ENCODE results near the gene SLC16A6. TPM values are rescaled to one million over a fixed set of nuclear protein-coding genes. Genes with fewer than 3 reads are reported as not detected.
"Not testable (repeated sequence)": the region's sequence is repeated elsewhere in the genome, so short reads cannot be mapped to it uniquely, and the experiment has no call there.

SLC16A6 gene
- total RNA-seq, 4 donors from 2014 or later: 9.2 to 20.9 (median 17.8) TPM

DNA sequence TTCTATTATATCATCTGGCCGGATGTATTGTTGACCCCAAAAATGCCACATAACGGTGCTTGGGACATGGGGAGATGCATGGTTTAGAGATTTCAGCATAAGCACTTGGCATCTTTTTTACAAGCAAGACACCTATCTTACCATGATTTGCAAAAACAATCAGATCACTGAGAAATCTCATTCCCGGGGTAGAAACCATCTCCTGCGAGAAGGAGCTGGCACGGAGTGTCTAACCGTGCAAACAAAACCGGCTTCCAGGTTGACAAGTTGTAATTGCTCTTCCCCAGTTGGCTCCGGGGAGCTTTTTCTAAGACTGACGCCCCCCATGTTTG lies 1.0 kb downstream of the SLC16A6 start:
- peak overlapping the region; percentile 68 to 90 (median 87) for H3K4me3 ChIP-seq
- no peak for TF ChIP-seq POLR2A (IDR thresholded peaks at IDR 0.05)
- TF ChIP-seq CTCF (IDR thresholded peaks at IDR 0.05): no peak
- WGBS, 2 donors: 7 to 16% methylated on average over 9 of the region's 9 CpGs
- no peaks in the 10 kb centered on the region for H3K36me3 ChIP-seq
- peaks cover 0 to 22% (median 0%) of the 10 kb centered on the region in 4 donors for H3K27me3 ChIP-seq
- DNase-seq: no peak
- peaks cover 26 to 67% (median 32%) of the 10 kb centered on the region in 3 donors for H3K4me1 ChIP-seq
- peak overlapping the region; percentile 82 to 93 (median 90) for H3K27ac ChIP-seq
- intact Hi-C loops (cut with DNase I): no loop called here
- no peaks in the 10 kb centered on the region for H3K9me3 ChIP-seq

DNA sequence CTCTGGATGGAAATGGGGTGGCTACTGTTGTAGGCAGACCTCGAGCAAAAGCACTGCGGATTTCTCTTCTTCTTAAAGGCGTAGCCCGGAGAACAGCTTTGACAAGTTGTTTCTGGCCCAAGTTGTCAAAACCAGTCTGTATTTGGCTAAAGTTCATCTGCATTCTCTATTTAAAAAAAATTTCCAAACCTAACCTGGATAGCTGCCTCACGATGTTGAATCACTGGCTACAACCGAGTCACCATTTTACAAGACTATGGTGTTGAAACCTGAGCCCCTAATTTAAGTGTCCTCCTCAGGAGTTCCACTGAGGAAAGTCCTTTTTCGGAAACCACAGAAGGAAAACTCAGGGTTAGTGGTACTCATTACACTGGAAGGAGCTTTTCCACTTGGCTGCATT lies 1.5 kb downstream of the SLC16A6 start:
- WGBS, 2 donors: 33 to 47% methylated on average over 7 of the region's 7 CpGs
- intact Hi-C loops (cut with DNase I): no loop called here

DNA sequence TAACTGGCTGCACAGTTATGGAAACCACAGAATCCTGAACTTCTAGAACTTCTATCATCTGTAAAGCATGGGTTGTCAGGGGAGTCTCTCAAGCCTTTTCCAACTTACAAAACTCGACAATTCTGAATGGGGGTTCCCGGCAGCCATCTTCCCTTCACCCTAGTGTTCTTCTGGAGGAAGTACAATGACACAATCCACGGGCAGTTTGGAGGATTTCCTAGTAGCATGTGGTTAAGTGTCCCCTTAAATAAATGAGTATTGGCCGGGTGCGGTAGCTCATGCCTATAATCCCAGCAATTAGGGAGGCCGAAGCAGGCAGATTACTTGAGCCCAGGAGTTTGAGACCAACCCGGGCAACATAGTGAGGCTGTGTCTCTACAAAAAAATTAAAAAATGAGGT lies 2.1 kb downstream of the SLC16A6 start:
- Histone ChIP-seq H3K27me3 (peaks cover 0 to 11% (median 0%) of the 10 kb centered on the region in 4 donors), H3K9me3 (no peaks in the 10 kb centered on the region), H3K36me3 (no peaks in the 10 kb centered on the region), H3K4me3 (peak overlapping the region in 2 of 4 donors; percentile 68 to 86), H3K4me1 (peaks cover 26 to 56% (median 32%) of the 10 kb centered on the region in 3 donors), H3K27ac (peak overlapping the region; percentile 15 to 93 (median 90))
- 59 to 60% methylated on average over 5 to 7 of the region's 7 CpGs for WGBS, 2 donors
- no peak for DNase-seq
- intact Hi-C loops (cut with DNase I): no loop called here
- no peak for TF ChIP-seq POLR2A (IDR thresholded peaks at IDR 0.05)
- TF ChIP-seq CTCF (IDR thresholded peaks at IDR 0.05): peak in 1 of 6 experiments; percentile 22

More for the DNA sequence above, 1.5 kb downstream of the SLC16A6 start:
- Histone ChIP-seq H3K9me3 (no peaks in the 10 kb centered on the region), H3K36me3 (no peaks in the 10 kb centered on the region), H3K4me1 (peaks cover 26 to 62% (median 32%) of the 10 kb centered on the region in 3 donors), H3K4me3 (peak overlapping the region; percentile 68 to 90 (median 87)), H3K27ac (peak overlapping the region; percentile 82 to 93 (median 90)), H3K27me3 (peaks cover 0 to 17% (median 0%) of the 10 kb centered on the region in 4 donors)
- no peak for DNase-seq
- TF ChIP-seq POLR2A (IDR thresholded peaks at IDR 0.05): no peak
- TF ChIP-seq CTCF (IDR thresholded peaks at IDR 0.05): no peak

GRCh38 chr17:68288375-68288774 lies 2.6 kb downstream of the SLC16A6 start:
- no peak overlapping the region for H3K4me3 ChIP-seq
- no peaks in the 10 kb centered on the region for H3K36me3 ChIP-seq
- no peak for DNase-seq
- H3K9me3 ChIP-seq: no peaks in the 10 kb centered on the region
- H3K27ac ChIP-seq: peak overlapping the region; percentile 15 to 93 (median 90)
- no peak for TF ChIP-seq POLR2A (IDR thresholded peaks at IDR 0.05)
- no peak for TF ChIP-seq CTCF (IDR thresholded peaks at IDR 0.05)
- WGBS, 2 donors: 53 to 54% methylated on average over 5 of the region's 5 CpGs
- intact Hi-C loops (cut with DNase I): no loop called here
- H3K4me1 ChIP-seq: peaks cover 26 to 56% (median 32%) of the 10 kb centered on the region in 3 donors
- H3K27me3 ChIP-seq: peaks cover 0 to 7% (median 0%) of the 10 kb centered on the region in 4 donors

- DNase-seq; H3K4me3 ChIP-seq; H3K27ac ChIP-seq; H3K4me1 ChIP-seq; H3K27me3 ChIP-seq; intact Hi-C loops (cut with DNase I); H3K9me3 ChIP-seq: not testable (repeated sequence)
- 0 to 75% methylated on average over 1 to 5 of the region's 6 CpGs for WGBS, 2 donors
- H3K36me3 ChIP-seq: peaks cover 0 to 25% (median 0%) of the 10 kb centered on the region in 3 donors
Observed at GRCh38 chr17:68281965-68282364, 9.0 kb downstream of the SLC16A6 start.

- H3K4me3 ChIP-seq: no peak overlapping the region
- no peak for TF ChIP-seq CTCF (IDR thresholded peaks at IDR 0.05)
- no peak for TF ChIP-seq POLR2A (IDR thresholded peaks at IDR 0.05)
- intact Hi-C loops (cut with DNase I): no loop called here
- H3K27ac ChIP-seq: no peak overlapping the region
- H3K36me3 ChIP-seq: peaks cover 0 to 63% (median 0%) of the 10 kb centered on the region in 3 donors
- no peaks in the 10 kb centered on the region for H3K27me3 ChIP-seq
- no peaks in the 10 kb centered on the region for H3K4me1 ChIP-seq
- H3K9me3 ChIP-seq: peaks cover 0 to 6% (median 4%) of the 10 kb centered on the region in 3 donors
- DNase-seq: no peak
- WGBS, 2 donors: 96% methylated on average over 5 of the region's 5 CpGs
Observed at GRCh38 chr17:68277807-68278206, 13.1 kb downstream of the SLC16A6 start.

DNA sequence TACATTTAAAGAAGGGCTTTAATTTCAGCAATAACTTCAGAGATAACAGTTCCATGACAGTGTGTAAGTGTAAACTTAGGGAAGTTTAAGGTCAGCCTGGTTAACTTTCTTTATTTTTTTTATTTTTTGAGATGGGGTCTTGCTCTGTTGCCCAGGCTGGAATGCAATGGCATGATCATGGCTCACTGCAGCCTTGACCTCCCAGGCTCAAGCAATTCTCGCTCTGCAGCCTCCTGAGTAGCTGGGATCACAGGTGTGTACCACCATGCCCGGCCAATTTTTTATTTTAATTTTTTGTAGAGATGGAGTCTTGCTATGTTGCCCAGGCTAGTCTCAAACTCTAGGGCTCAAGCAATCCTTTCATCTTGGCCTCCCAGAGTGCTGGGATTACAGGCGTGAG lies 14.6 kb downstream of the SLC16A6 start:
- intact Hi-C loops (cut with DNase I); H3K4me1 ChIP-seq; H3K27ac ChIP-seq; H3K27me3 ChIP-seq; H3K4me3 ChIP-seq; H3K9me3 ChIP-seq; DNase-seq: not testable (repeated sequence)
- peaks cover 0 to 77% (median 0%) of the 10 kb centered on the region in 3 donors for H3K36me3 ChIP-seq
- 98% methylated on average over 3 of the region's 3 CpGs for WGBS, 2 donors

Measured in esophagus squamous epithelium (tissue), 5 donors.